LoVo (cell line): ENCODE measurements around the gene HSDL2.

ENCODE experiments used
- DNase-seq: peaks from one replicate; pipeline ENCODE4 v3.0.0-alpha.2; 2016; ENCODE audit warnings: low spot score

Gene HSDL2

GRCh38 chr9:112446526-112446925 lies 66.6 kb downstream of the HSDL2 start:
- no peak for DNase-seq

DNA sequence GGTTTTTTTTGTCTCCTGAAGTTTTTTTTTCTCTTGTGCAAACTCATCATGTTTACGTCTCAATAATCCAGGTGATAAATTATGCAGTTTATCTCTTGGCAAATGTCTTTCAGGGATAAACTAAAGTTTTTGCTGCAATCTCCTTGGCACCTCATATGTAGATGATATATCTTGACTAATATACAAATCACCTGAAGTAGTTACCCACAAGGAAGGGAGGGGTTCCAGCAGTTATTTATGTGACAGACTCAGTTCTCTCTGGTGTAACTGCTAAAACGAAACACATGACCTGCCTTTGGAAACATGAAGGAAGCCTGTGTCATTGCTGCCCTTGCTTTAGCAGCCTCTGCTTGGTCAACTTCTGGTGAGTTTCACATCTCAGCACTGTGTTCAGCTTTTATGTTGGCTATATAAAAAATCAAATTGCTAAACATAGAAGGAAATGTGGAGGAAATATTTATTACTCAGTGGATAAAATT lies 67.4 kb downstream of the HSDL2 start:
- DNase-seq = no peak

- no peak for DNase-seq
Observed at GRCh38 chr9:112462855-112463254, 82.9 kb downstream of the HSDL2 start.

- no peak for DNase-seq
Observed at GRCh38 chr9:112465352-112465751, 85.4 kb downstream of the HSDL2 start.

DNA sequence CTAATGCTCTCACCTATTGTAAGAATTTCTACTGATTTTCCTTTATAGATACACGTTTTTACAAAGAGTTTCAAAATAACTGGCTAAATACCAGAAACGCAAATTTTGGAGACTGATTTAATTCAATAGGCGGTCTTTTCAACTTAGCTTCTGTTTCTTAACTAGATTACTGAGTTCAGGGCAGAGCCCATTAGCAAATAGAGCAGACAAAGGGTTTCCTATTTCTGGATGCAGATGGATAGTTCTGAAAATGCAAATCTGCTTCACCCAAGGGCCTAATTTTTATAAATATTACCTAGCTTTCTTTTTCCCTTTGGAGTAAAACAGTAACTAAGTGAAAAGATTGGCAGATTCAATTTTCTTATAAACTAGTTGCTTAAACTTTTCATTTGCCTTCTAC lies 93.1 kb downstream of the HSDL2 start:
- DNase-seq = no peak

DNA sequence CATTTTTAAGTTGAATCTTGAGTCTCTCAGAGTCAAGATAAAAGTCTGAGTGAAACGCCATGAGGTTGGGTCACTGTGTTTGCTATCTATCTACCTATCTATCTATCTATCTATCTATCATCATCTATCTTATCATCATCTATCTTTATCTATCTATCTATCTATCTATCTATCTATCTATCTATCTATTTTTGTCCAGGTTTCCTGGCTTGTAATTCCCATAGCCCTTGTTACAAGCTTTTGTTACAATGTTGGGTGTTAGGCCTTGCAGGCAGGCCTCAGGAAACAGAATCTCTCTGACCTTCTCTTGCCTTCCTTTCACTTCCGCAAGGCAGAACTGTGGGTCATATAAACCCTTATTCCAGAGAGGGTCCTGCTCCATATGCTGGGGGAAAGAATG lies 94.1 kb downstream of the HSDL2 start:
- DNase-seq = no peak

- DNase-seq = no peak
Observed at GRCh38 chr9:112475318-112475717, 95.4 kb downstream of the HSDL2 start.

GRCh38 chr9:112477330-112477729 lies 97.4 kb downstream of the HSDL2 start:
- no peak for DNase-seq

- DNase-seq = no peak
Observed at GRCh38 chr9:112479221-112479620, 99.3 kb downstream of the HSDL2 start.

DNA sequence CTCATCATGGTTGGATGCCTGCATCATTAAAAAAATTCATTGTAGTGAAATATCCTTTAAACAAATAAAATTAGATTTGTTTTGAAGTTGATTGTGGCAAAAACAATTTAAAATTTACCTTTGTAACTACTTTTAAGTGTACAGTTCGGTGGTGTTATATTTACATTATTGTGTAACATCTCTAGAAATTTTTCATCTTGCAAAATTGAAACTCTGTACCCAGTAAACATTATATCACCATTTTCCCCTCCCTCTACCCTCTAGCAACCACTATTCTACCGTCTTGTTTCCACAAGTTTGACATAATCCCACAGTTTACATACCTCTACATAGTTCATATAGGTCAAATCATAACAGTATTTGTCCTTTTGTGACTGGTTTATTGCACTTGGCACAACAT lies 104.7 kb downstream of the HSDL2 start:
- no peak for DNase-seq

DNA sequence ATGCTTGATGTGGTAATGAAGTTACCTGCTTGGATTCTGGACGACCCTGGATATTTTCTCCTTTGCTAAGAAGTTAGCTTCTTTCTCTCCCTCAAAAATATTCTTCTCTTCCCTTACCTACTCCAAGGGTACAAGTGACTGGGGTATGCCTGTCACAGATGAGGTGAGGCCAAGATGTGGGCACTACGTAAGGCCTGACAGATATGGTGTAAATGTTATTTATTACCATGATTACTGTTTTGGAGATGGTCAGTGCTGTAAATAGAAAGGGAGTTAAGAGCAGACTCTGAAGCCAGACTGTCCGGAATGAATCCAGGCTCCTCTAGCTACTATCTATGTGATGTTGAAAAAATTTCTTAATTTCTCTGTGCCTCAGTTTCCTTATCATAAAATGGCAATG lies 105.7 kb downstream of the HSDL2 start:
- DNase-seq = no peak

GRCh38 chr9:112486221-112487007 lies 106.5 kb downstream of the HSDL2 start, which contains the start of gene KIAA1958:
TSS of gene KIAA1958 (plus strand) at chr9:112486827. CDS start at chr9:112574081, 87,254 bp downstream.
- peak; percentile 88 for DNase-seq

GRCh38 chr9:112487008-112487798 lies 107.3 kb downstream of the HSDL2 start:
- peak; percentile 55 for DNase-seq

DNA sequence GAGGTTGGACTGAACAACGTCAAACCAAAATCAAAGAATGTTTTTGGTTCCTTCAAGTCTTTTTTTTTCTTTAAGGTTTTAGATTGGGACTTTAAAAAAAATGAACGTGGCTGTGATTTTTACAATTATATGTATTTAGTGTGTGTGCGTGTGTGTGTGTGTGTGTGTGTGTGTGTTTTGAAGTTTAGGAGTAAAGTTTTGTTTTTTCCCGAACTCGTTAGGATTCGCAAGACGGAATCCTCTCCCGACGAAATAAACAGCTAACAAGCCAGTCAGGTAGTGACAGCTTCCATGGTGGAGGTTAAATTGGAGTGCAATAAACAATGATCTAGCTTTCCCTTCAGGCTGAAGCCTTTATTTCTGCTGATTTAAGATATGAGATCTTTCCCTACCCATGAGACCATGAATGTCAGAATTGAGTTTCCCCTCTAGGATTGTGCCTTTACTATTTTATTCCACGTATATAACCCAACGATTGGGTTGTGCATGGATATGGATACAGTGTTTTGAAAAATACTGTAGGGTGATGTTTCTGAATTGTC lies 108.0 kb downstream of the HSDL2 start:
- DNase-seq = no peak

DNA sequence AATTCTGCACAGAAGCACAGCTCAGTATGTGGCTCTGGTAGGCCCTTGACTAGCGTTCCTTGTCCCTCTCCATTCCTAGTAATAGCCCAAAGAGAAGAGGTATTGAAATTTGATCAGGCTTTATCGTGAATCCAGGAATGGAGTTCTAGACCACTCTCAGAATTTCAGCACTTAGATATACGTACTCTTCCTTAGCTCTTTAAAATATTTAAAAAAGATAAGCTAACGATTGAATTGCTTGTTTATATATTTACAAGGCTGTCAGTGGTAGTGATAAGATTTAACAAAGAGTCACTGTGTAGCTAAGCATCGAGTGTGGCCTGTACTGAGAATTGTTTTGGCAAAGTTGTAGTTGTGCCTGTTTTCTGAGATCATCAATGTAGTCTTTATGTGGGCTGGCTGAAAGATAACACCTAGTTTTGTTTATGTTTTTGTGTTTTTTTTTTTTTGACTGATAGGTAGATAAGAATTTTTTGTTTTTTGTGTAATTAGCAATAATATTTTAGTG lies 109.2 kb downstream of the HSDL2 start:
- no peak for DNase-seq

- no peak for DNase-seq
Observed at GRCh38 chr9:112489876-112490666, 110.2 kb downstream of the HSDL2 start.

DNA sequence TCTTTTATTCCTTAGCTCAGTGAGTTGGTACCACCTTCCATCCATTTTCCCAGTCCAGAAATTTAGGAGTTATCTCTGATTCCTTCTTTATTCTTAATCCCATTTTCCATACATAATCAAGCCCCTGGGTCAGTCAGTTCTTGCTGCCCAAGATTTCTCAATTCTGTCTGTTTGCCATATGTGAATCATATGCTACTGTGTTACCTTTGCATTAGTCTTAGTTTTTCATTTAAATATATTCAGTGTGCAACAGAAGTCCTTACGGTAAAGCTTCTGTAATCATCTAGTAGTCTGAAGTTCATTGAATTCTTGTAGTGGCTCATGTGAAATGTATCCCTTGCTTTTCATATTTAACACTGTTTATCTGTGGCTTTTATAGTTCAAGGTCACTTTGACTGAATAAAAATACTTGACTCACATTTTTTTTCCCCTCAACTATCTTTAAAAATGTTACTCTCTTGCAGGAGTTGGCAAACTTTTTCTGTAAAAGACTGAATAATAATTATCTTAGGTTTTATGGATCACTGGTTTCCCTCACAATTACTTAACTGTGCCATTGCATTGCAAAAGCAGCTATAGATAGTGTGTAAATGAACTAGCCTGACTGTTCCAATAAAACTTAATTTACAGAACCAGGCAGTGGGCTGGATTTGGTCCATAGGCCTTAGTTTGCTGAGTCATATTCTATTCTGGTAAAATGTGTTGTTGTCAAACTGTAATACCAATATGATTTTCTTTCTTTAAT lies 113.7 kb downstream of the HSDL2 start:
- no peak for DNase-seq

GRCh38 chr9:112494153-112494552 lies 114.2 kb downstream of the HSDL2 start:
- no peak for DNase-seq

GRCh38 chr9:112495614-112496013 lies 115.7 kb downstream of the HSDL2 start:
- no peak for DNase-seq

GRCh38 chr9:112496074-112496722 lies 116.3 kb downstream of the HSDL2 start:
- DNase-seq = no peak

- DNase-seq = no peak
Observed at GRCh38 chr9:112500842-112501241, 120.9 kb downstream of the HSDL2 start.
